ENCODE measurements around the gene URI1. TPM values are rescaled to one million over a fixed set of nuclear protein-coding genes. Genes with fewer than 3 reads are reported as not detected.

The URI1 gene
- total RNA-seq, 2 donors from 2014 or later: 37.9 to 41.4 TPM

- peak; percentile 67 for DNase-seq
- H3K36me3 ChIP-seq: no peaks in the 10 kb centered on the region
- no peak for TF ChIP-seq CTCF (IDR thresholded peaks at IDR 0.05)
- intact Hi-C loops (cut with DNase I): no loop called here
- H3K9me3 ChIP-seq: no peaks in the 10 kb centered on the region
- peak overlapping the region; percentile 78 to 88 for H3K9ac ChIP-seq (ENCODE audit: low read depth in 2 of 2, low read length in 2 of 2)
- no peaks in the 10 kb centered on the region for H3K27me3 ChIP-seq
- no peaks in the 10 kb centered on the region for H3K4me1 ChIP-seq
- H3K4me3 ChIP-seq: peak overlapping the region; percentile 86
- peak overlapping the region; percentile 34 for H3K27ac ChIP-seq
These were observed 594 bp downstream of the URI1 start for GRCh38 chr19:29942404-29943261.

- H3K9me3 ChIP-seq: no peaks in the 10 kb centered on the region
- no peak for DNase-seq
- no peaks in the 10 kb centered on the region for H3K27me3 ChIP-seq
- no peak for TF ChIP-seq CTCF (IDR thresholded peaks at IDR 0.05)
- H3K4me1 ChIP-seq: no peaks in the 10 kb centered on the region
- intact Hi-C loops (cut with DNase I): no loop called here
- no peaks in the 10 kb centered on the region for H3K36me3 ChIP-seq
- no peak overlapping the region for H3K27ac ChIP-seq
- H3K9ac ChIP-seq (ENCODE audit: low read depth in 2 of 2, low read length in 2 of 2): no peak overlapping the region
- peak overlapping the region; percentile 86 for H3K4me3 ChIP-seq
These were observed 1.6 kb downstream of the URI1 start for GRCh38 chr19:29943615-29944014.

GRCh38 chr19:29944390-29945012, 2.5 kb downstream of the URI1 start:
- H3K27ac ChIP-seq: no peak overlapping the region
- H3K4me3 ChIP-seq: no peak overlapping the region
- intact Hi-C loops (cut with DNase I): no loop called here
- TF ChIP-seq CTCF (IDR thresholded peaks at IDR 0.05): no peak
- no peaks in the 10 kb centered on the region for H3K36me3 ChIP-seq
- no peak overlapping the region for H3K9ac ChIP-seq (ENCODE audit: low read depth in 2 of 2, low read length in 2 of 2)
- no peaks in the 10 kb centered on the region for H3K4me1 ChIP-seq
- DNase-seq: no peak
- H3K9me3 ChIP-seq: no peaks in the 10 kb centered on the region
- H3K27me3 ChIP-seq: no peaks in the 10 kb centered on the region

GRCh38 chr19:29945017-29945416, 3.0 kb downstream of the URI1 start:
- Histone ChIP-seq H3K27ac (no peak overlapping the region), H3K4me1 (no peaks in the 10 kb centered on the region), H3K9ac (ENCODE audit: low read depth in 2 of 2, low read length in 2 of 2) (peak overlapping the region in 1 of 2 donors; percentile 15), H3K27me3 (no peaks in the 10 kb centered on the region), H3K9me3 (no peaks in the 10 kb centered on the region), H3K4me3 (no peak overlapping the region), H3K36me3 (no peaks in the 10 kb centered on the region)
- DNase-seq: no peak
- intact Hi-C loops (cut with DNase I): no loop called here
- TF ChIP-seq CTCF (IDR thresholded peaks at IDR 0.05): no peak

GRCh38 chr19:29945433-29945832, 3.4 kb downstream of the URI1 start:
- H3K9ac ChIP-seq (ENCODE audit: low read depth in 2 of 2, low read length in 2 of 2): peak overlapping the region in 1 of 2 donors; percentile 15
- no peaks in the 10 kb centered on the region for H3K27me3 ChIP-seq
- no peak for TF ChIP-seq CTCF (IDR thresholded peaks at IDR 0.05)
- intact Hi-C loops (cut with DNase I): no loop called here
- H3K4me3 ChIP-seq: no peak overlapping the region
- H3K27ac ChIP-seq: no peak overlapping the region
- no peaks in the 10 kb centered on the region for H3K36me3 ChIP-seq
- no peaks in the 10 kb centered on the region for H3K4me1 ChIP-seq
- no peaks in the 10 kb centered on the region for H3K9me3 ChIP-seq
- no peak for DNase-seq

All from colonic mucosa (tissue), 4 donors.